GM19372 (cell line): Measurements from ENCODE around the gene CDK17.
"Not testable (repeated sequence)": the region's sequence is repeated elsewhere in the genome, so short reads cannot be mapped to it uniquely, and the experiment has no call there.

Source experiments
- ATAC-seq: cut with Tn5 transposase; IDR thresholded peaks from one replicate; pipeline ENCODE4 v1.9.1; 2021; ENCODE audit warnings: mild to moderate bottlenecking, low read depth, moderate library complexity; ENCODE audit not compliant: unreplicated experiment

Gene CDK17

DNA sequence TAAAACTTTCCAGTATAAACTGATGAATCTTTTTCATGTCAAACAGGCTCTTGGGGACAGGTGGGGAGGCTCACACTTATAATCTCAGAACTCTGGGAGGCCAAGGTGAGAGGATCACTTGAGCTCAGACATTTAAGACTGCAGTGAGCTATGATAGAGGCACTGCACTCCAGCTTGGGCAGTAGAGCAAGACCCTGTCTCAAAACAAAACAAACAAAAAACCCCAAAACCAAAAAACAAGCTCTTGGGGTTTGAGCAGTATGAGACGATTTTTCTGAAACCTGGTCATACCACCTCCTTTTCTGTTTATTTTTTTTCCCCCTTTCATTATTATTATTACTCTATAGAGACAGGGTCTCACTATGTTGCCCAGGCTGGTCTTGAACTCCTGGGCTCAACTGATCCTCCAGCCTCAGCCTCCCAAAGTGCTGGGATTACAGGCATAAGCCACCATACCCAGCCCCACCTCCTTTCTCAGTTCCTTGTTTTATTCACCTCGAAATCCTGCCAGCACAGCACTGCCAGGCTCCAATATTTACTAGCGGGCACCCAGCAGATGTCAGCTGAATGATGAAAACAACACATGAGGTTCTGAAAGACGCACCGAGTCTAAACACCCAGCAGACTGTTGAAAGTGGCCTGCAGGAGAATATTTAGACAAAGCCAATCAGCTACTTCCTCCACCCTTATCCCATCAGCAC is 19.5 kb upstream of the CDK17 start:
- no peak for ATAC-seq

DNA sequence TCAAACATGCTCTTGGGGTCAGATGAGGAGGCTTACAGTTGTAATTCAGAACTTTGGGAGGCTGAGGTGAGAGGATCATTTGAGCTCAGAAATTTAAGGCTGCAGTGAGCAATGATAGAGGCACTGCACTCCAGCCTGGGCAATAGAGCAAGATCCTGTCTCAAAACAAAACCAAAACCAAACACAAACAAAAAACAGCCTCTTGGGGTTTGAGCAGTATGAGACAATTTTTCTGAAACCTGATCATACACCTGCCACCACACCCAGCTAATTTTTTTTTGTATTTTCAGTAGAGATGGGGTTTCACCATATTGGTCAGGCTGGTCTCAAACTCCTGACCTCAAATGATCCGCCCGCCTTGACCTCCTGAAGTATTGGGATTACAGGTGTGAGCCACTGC is 17.4 kb upstream of the CDK17 start:
- not testable (repeated sequence) for ATAC-seq

- no peak for ATAC-seq
Measured at GRCh38 chr12:96416033-96416799, 16.0 kb upstream of the CDK17 start.

- no peak for ATAC-seq
Measured at GRCh38 chr12:96414637-96415036, 14.4 kb upstream of the CDK17 start.

GRCh38 chr12:96412431-96412830 is 12.2 kb upstream of the CDK17 start:
- ATAC-seq = no peak

DNA sequence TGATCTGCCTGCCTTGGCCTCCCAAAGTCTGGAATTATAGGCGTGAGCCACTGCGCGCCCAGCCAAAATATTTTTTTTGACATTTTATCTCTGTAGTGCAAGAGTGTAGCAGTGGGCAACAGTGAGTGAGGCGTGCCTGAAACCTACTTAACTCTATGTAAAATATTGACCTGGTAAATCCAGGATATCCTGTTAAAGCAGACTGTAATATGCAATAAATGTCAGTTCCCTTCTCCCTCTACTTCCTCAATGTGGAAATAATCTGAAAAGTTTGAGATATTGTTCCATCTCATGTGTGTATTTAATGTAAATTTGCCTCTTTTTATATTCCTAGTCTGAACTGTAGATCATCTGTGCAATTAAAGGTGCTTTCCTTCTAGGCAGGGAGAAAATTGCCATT is 9.5 kb upstream of the CDK17 start:
- ATAC-seq = no peak

DNA sequence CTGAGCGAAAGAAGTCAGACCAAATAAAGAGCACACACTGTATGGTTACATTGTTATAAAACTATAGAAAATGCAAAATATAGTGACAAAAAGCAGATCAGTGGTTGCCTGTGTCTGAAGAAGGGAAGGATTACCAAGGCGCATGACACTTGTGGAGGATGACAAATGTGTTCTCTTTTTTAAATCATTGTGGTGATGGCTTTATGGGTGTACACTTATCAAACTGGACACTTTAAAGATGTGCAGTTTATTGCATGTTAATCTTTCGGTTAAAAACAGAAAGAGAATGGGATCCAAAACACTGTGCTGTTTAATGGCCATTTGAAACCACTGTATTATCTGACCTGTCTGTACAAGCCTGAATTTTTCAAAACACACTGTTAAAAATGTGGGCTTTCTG is 8.8 kb upstream of the CDK17 start:
- no peak for ATAC-seq

- peak; percentile 93 for ATAC-seq
Measured at GRCh38 chr12:96407429-96408097, 7.3 kb upstream of the CDK17 start.

DNA sequence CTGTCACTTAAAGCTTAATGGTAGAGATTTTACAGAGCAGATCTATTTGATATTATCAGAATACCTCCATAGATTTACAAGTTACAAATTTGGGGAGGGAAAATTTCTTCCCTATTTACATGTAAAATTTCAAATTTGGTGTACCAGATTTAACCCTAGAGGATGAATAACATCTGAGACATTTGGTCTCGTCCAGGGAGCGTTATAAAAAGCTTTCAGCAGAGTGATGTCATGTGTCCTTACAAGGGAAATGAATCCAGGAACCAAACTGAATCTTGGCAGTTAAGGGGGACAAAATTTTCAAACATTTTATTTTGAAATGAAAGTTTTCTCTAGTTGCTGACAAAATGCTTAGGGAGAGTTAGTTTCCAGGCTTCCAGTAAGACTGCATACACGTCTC is 4.5 kb upstream of the CDK17 start:
- ATAC-seq = no peak

DNA sequence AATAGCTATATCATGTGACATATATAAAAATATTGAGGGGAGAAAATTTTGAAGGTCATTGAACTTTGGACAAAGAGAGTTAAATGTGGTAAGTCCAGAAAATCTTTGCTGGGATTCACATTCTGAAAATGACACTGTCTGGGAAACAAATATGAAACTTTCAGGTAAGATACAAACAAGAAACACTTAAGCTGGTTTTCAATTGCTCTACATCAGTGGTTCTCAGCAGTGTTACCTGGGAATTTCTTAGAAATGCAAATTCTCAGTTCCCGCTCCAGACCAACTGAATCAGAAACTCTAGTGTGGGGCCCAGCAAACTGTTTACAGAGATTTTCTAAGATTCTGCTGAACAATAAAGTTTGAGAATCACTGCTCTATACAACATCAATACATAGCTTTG is 3.6 kb upstream of the CDK17 start:
- ATAC-seq = no peak

DNA sequence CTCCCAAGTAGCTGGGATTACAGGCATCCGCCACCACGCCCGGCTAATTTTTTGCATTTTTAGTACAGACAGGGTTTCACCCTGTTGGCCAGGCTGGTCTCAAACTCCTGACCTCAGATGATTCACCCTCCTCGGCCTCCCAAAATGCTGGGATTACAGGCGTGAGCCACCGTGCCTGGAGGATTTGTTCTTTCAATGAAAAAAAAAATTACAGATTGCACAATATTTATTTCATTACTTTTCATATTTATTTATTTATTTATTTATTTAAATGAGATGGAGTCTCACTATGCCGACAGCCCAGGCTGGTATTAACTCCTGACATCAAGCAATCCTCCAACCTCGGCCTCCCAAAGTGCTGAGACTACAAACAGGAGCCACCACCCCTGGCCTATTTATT is 2.3 kb upstream of the CDK17 start:
- ATAC-seq = not testable (repeated sequence)

DNA sequence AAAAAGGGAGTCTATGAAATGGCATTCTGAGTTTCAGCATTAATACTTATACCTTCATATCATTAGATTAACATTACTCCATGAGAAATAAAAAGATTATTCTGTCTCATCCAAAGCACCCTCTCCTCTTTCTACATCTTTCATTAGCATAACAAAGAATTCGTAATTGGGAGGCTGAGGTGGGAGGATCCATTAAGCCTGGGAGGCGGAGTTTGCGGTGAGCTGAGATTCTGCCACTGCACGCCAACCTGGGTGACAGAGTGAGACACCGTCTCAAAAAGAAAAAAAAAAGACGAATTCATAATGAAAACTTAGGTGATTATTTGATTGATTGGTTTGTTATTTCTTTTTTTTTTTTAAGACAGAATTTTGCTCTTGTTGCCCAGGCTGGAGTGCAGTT is 1.8 kb upstream of the CDK17 start:
- no peak for ATAC-seq

DNA sequence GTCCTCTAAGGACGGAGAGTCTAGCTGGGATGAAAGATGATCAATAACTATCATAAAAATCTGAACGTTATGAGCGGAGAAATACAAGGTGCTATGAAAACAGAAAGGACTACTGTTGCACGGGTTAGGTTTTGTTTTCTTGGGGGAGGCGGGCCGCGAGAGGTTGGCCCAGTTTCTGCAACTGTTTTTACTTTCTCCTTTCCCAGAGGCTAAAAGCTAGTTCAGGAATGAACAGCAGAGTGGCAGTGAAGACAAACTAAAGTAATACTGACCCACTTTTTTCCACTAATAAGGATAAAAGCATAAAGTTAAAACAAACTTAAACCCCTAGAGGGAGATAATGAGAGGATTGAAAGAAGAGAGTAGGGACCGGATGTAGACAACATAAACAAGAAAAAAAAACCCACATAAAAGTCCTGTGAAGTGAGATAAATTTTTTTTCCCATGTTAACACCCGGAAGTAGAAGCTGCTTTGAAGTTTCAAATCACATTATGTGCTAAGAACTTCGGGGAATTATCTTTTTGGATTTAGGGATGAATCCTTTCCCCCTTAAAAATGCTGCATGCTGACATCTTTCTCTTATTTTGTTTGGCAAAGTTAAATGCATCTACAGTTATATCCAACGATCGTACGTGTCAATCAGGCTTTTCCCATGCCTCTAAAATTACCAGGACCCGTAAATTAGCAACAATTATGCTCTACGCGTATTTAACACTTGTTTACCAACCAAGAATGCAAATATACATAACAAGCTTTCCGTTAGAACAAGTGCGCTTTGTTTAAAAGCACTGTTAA is 1.0 kb upstream of the CDK17 start:
- peak; percentile 26 for ATAC-seq

DNA sequence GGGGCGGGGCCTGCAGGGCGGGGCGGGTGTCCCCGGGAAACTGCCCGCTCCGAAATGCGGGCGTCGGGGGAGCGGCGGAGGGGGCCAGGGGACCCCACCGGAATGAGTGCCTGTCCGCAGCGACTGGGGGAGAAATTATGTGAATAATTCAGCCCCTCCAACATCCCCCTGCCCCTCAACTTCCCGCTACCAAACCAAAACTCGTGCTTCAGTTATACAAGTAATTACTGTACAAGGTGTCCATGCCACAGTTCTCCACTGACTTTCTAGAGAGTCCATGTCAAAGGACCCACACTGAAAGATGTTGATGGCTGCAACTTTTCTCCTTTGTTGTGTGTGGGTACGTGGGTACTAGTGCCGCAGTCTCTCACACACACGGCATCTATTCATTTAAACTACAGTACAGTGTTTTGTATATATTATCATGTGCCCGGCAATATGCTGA is 414 bp upstream of the CDK17 start:
- peak; percentile 3 for ATAC-seq

DNA sequence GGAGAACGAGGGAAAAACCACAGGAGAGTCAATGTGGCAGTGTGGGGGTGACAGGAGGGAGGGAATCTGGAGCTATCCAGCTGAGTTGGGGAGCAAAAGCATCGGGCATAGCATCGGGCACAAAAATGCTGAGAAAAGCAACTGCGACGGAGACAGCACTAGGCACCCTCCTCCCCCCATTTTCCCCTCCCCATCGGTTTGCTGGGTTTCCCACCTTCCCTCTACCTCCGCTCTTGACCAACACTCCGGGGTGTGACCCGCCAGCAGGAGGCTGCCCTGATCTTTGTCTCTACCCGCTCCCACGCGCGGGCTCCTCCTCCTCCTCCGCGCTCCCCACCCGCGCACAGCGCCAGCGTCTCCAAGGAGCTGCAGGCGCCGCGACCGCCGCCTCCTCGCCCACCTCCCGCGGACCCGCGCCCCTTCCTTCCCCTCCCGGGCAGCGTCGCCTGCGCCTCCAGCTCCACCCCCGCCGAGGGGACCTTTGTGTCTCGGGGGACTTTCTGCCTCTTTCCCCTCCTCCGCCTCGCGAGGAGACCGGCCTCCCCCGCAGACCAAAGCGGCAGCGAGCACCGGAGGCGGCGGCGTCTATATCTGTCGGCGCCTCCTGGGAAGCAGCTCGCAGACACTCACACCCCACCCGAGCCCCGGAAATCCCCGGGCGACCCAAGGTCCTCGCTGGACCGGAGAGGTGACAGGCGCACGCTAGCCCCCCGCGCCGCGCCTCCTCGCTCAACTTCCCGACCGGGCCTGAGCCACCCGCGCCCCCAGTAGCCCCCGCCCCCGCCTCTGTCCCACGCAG is 920 bp downstream of the CDK17 start:
- ATAC-seq = peak; percentile 31

DNA sequence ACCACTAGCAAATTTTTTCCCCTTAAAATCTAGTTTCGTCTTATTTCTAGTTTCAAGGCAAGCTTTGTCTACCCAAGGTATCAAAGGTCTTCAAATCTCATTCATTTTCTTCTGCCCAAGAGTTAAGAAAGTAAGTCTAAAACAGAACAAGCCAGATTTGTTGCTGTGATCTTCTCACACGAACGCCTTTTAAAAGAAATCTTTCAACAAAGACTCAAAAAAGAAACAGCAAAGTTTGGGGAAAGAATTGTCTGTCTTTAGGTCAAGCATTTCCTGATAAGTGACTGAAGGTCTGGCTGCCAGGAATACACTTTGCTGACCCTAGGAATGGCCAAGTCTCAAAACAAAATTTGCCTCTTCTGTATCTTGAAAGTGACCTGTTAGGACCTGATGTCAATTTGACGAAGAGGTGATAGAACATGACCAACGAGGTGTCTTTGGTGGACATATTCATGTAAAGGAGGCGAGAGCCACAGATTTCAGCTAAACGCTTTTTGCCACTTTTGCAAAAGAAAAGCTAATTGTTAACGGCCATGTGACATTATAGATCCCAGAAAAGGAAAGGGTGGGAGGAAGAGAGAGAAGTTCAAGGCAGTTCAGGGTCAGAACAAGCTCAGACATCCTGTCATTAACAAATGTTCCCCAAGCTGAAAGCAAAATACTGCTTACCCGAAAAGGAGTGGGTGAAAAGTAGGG is 1.7 kb downstream of the CDK17 start:
- no peak for ATAC-seq

- ATAC-seq = no peak
Measured at GRCh38 chr12:96397756-96398423, 2.3 kb downstream of the CDK17 start.

DNA sequence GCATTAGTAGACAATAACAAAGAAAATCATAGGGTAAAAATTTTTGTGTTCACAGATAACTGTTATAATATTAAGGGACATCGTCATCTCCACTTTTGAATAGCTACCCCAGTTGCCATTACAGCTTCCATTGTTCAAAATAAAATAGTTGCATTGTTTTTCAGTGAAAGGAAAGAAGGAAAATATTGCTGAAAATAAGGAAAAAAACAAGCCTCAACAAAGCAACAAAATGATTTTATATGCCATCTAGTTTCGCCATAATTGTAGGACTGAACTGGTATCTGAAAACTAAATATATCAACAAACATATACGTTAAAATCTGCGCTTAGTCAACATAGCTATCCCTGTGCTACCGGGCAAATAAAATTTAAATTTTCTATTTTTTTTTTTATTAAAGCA is 3.3 kb downstream of the CDK17 start:
- no peak for ATAC-seq

DNA sequence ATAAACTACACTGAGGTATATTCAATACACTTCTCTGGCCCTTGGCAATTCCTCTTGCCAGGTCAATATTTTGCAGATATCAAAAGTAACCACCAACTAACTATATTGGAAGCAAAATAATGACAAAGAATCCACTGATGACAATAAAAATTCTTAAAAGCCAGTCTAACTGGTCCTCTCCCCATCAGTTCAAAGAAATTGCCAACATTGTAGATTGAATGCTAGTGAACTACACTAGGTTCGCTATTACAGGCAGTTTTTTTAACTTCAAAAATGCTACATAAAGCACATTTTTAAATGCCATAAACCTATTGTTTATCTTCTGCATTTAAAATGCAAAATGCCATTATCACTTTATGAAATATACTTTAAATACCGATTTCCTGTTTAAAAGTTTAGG is 4.0 kb downstream of the CDK17 start:
- ATAC-seq = no peak
